ENCODE results near the gene MS4A6E.

- TF ChIP-seq CTCF (IDR thresholded peaks at IDR 0.05) (no peak), POLR2A (IDR thresholded peaks at IDR 0.05) (no peak)
Observed at GRCh38 chr11:60349990-60350389, 22.9 kb downstream of the MS4A6E start.
